ENCODE results near the gene FAM107B. TPM values are rescaled to one million over a fixed set of nuclear protein-coding genes. Genes with fewer than 3 reads are reported as not detected.

The FAM107B gene
- total and polyA plus RNA-seq, 2 of the 13 experiments (the other 11 are each of a cell fraction or from before 2014, with no cell fraction given) = 15.7 to 24.8 TPM

DNA sequence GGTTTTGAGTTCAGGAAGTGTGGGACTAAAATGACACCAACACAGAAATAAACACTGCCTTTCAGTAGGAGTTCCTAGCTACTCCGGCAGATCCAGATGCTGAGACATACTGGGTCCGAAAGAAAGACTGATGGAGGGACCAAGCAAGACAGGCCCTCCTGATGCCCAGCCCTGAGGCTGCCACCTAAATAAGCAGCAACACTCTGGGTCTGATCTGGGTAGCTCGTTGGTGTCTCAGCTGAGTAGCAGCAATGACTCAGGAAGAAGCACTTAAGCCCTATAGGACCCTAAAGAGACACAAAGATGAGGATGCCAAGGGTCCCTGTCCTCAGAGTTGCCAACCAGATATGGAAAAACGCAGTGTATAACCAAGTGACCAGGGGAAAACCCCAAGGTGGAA is 190.7 kb downstream of the FAM107B start:
- in situ Hi-C loops (cut with HindIII; ENCODE audit: extremely low pct_ligation_motif_present, low pct_unique_long_range_greater_than_20kb) = no loop called here
- no peak overlapping the region for H3K9ac ChIP-seq (ENCODE audit: insufficient read depth, low read depth, low read length)
- H3K36me3 ChIP-seq (replicated peaks in 1 of 2; ENCODE audit: control insufficient read depth in 1 of 2, insufficient read depth in 2 of 2, low read length in 2 of 2) = no peaks in the 10 kb centered on the region
- ChIA-PET POLR2A (no interaction called here), CTCF (ENCODE audit: low intra/inter-chr PET ratio, low total read pairs) (no interaction called here)
- no peaks in the 10 kb centered on the region for H3K27me3 ChIP-seq (ENCODE audit: control insufficient read depth in 1 of 2, insufficient read depth in 2 of 2, low read length in 2 of 2)
- DNase-seq (ENCODE audit: low spot score) (no peak), ATAC-seq (no peak), FAIRE-seq (no peak)
- intact Hi-C loops (cut with micrococcal nuclease; ENCODE audit: unreplicated experiment) = no loop called here
- H3K79me2 ChIP-seq (ENCODE audit: insufficient read depth, low read length) = peaks cover 63% of the 10 kb centered on the region
- 96% methylated on average over 3 of the region's 4 CpGs for WGBS (ENCODE audit: low lambda C conversion rate)
- H3K4me3 ChIP-seq (replicated peaks in 1 of 3; ENCODE audit: insufficient read depth in 1 of 3, low read depth in 2 of 3, low read length in 3 of 3) = no peak overlapping the region
- H3K27ac ChIP-seq (ENCODE audit: extremely low read length, insufficient read depth, low read length) = no peak overlapping the region
- no peak overlapping the region for H3K4me2 ChIP-seq (ENCODE audit: low read depth, low read length)
- H3K4me1 ChIP-seq (ENCODE audit: insufficient read depth, low read length) = peaks cover 83% of the 10 kb centered on the region
- no peaks in the 10 kb centered on the region for H3K9me3 ChIP-seq (ENCODE audit: low read length)
- no peaks in the 10 kb centered on the region for H4K20me1 ChIP-seq (ENCODE audit: insufficient read depth, low read length)
- no peak overlapping the region for H2AFZ ChIP-seq (ENCODE audit: low read length)
- BruUV-seq (replicated peaks) = no TSS peak
- TF ChIP-seq MTA1 (CRISPR knock-in tag; IDR thresholded peaks at IDR 0.05; ENCODE audit: borderline replicate concordance) = no peak
- no peak for TF ChIP-seq FOXO1 (CRISPR knock-in tag; IDR thresholded peaks at IDR 0.05)
- TF ChIP-seq, protein P1, sequence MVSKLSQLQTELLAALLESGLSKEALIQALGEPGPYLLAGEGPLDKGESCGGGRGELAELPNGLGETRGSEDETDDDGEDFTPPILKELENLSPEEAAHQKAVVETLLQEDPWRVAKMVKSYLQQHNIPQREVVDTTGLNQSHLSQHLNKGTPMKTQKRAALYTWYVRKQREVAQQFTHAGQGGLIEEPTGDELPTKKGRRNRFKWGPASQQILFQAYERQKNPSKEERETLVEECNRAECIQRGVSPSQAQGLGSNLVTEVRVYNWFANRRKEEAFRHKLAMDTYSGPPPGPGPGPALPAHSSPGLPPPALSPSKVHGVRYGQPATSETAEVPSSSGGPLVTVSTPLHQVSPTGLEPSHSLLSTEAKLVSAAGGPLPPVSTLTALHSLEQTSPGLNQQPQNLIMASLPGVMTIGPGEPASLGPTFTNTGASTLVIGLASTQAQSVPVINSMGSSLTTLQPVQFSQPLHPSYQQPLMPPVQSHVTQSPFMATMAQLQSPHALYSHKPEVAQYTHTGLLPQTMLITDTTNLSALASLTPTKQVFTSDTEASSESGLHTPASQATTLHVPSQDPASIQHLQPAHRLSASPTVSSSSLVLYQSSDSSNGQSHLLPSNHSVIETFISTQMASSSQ (IDR thresholded peaks at IDR 0.05; ENCODE audit: low read depth) = no peak
- TF ChIP-seq, protein P1 (CRISPR knock-in tag; IDR thresholded peaks at IDR 0.05; ENCODE audit: borderline replicate concordance) = no peak
- no peak for TF ChIP-seq ZC3H4 (CRISPR knock-in tag; IDR thresholded peaks at IDR 0.05; ENCODE audit: borderline replicate concordance)
- no peak for TF ChIP-seq FOSL2 (CRISPR knock-in tag; IDR thresholded peaks at IDR 0.05)
- TF ChIP-seq, protein P2, sequence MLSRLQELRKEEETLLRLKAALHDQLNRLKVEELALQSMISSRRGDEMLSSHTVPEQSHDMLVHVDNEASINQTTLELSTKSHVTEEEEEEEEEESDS (CRISPR knock-in tag; IDR thresholded peaks at IDR 0.05; ENCODE audit: borderline replicate concordance) = no peak
- TF ChIP-seq ZNF598 (CRISPR knock-in tag; IDR thresholded peaks at IDR 0.05; ENCODE audit: borderline replicate concordance) = no peak
